GM19372 (cell line): Measurements from ENCODE around the gene PRRG4.
"Not testable (repeated sequence)": the region's sequence is repeated elsewhere in the genome, so short reads cannot be mapped to it uniquely, and the experiment has no call there.

ENCODE experiments used
- ATAC-seq: cut with Tn5 transposase; IDR thresholded peaks from one replicate; pipeline ENCODE4 v1.9.1; 2021; ENCODE audit warnings: mild to moderate bottlenecking, low read depth, moderate library complexity; ENCODE audit not compliant: unreplicated experiment

The PRRG4 gene

GRCh38 chr11:32829157-32829679, 509 bp upstream of the PRRG4 start:
- peak; percentile 44 for ATAC-seq

- no peak for ATAC-seq
Observed at GRCh38 chr11:32830413-32830738, 649 bp downstream of the PRRG4 start.

- ATAC-seq: no peak
Observed at GRCh38 chr11:32830796-32831195, 1.1 kb downstream of the PRRG4 start.

GRCh38 chr11:32831221-32831620, 1.5 kb downstream of the PRRG4 start:
- no peak for ATAC-seq

- no peak for ATAC-seq
Observed at GRCh38 chr11:32833921-32834320, 4.2 kb downstream of the PRRG4 start.

GRCh38 chr11:32836946-32837345, 7.2 kb downstream of the PRRG4 start:
- no peak for ATAC-seq

- no peak for ATAC-seq
Observed at GRCh38 chr11:32838505-32839274, 9.0 kb downstream of the PRRG4 start.

- ATAC-seq: no peak
Observed at GRCh38 chr11:32839308-32839707, 9.6 kb downstream of the PRRG4 start.

GRCh38 chr11:32840587-32840986, 10.9 kb downstream of the PRRG4 start:
- no peak for ATAC-seq

GRCh38 chr11:32843544-32843943, 13.8 kb downstream of the PRRG4 start:
- no peak for ATAC-seq

GRCh38 chr11:32847511-32847910, 17.8 kb downstream of the PRRG4 start:
- no peak for ATAC-seq

- no peak for ATAC-seq
Observed at GRCh38 chr11:32849761-32850160, 20.0 kb downstream of the PRRG4 start.

- ATAC-seq: no peak
Observed at GRCh38 chr11:32851251-32851650, 21.5 kb downstream of the PRRG4 start.

- ATAC-seq: no peak
Observed at GRCh38 chr11:32852207-32852606, 22.5 kb downstream of the PRRG4 start.

- ATAC-seq: no peak
Observed at GRCh38 chr11:32855601-32856000, 25.9 kb downstream of the PRRG4 start.

GRCh38 chr11:32858731-32859130, 29.0 kb downstream of the PRRG4 start:
- no peak for ATAC-seq

- no peak for ATAC-seq
Observed at GRCh38 chr11:32861850-32862577, 32.3 kb downstream of the PRRG4 start.

- no peak for ATAC-seq
Observed at GRCh38 chr11:32864555-32864954, 34.8 kb downstream of the PRRG4 start.

GRCh38 chr11:32868752-32869151, 39.0 kb downstream of the PRRG4 start:
- not testable (repeated sequence) for ATAC-seq

- no peak for ATAC-seq
Observed at GRCh38 chr11:32870676-32871075, 40.9 kb downstream of the PRRG4 start.

- no peak for ATAC-seq
Observed at GRCh38 chr11:32874132-32874531, 44.4 kb downstream of the PRRG4 start.

GRCh38 chr11:32881286-32881685, 51.6 kb downstream of the PRRG4 start:
- ATAC-seq: no peak
